Right atrium auricular region (tissue), 2 donors: ENCODE results near the gene BEX1. TPM values are rescaled to one million over a fixed set of nuclear protein-coding genes. Genes with fewer than 3 reads are reported as not detected.
"Not testable (repeated sequence)": the region's sequence is repeated elsewhere in the genome, so short reads cannot be mapped to it uniquely, and the experiment has no call there.

Experiments used
- DNase-seq: peaks from one replicate; pipeline ENCODE4 v3.0.0-alpha.2; 2019; ENCODE audit warnings: low spot score
- H3K27ac ChIP-seq, 2 donors: fragments of 200-600 bp; sonication (generic); 1 replicate in 1 of 2; 2 replicates in 1 of 2; pipeline ENCODE4 v1.5.1; 2016 to 2019
- H3K27me3 ChIP-seq, 2 donors: fragments of 200-600 bp; sonication (generic); one replicate each; pipeline versions ENCODE4 v1.5.1 to v1.6.0; 2017 to 2019
- H3K36me3 ChIP-seq: fragments of 200-600 bp; sonication (generic); one replicate; pipeline ENCODE4 v1.5.1; 2016
- H3K4me1 ChIP-seq, 2 donors: fragments of 200-600 bp; sonication (generic); one replicate each; pipeline versions ENCODE4 v1.5.1 to v1.6.0; 2017 to 2019
- H3K4me3 ChIP-seq, 2 donors: fragments of 200-600 bp; sonication (generic); 1 replicate in 1 of 2; 2 replicates in 1 of 2; pipeline ENCODE4 v1.5.1; 2017 to 2019; ENCODE audit warnings: mild to moderate bottlenecking in 1 of 2, moderate library complexity in 1 of 2
- H3K9me3 ChIP-seq, 2 donors: fragments of 200-600 bp; sonication (generic); one replicate each; pipeline ENCODE4 v1.5.1; 2019
- total RNA-seq, 2 donors: library from RNA; depleted of rRNA; stranded (reverse); fragments of >200 nt; gene quantifications; one replicate each; pipeline ENCODE4 v1.1.0, GENCODE V29; 2016
- TF ChIP-seq, protein P1 (sequence below), 2 donors: fragments of 200-600 bp; sonication (generic); IDR thresholded peaks; one replicate each; pipeline ENCODE4 v1.5.1; 2019; ENCODE audit warnings: antibody characterized with exemption in 2 of 2

The BEX1 gene
- total RNA-seq: 10 to 100 TPM in 1 of 2 donors, 1 to 10 TPM in 1; 5.9 to 49.2 TPM

DNA sequence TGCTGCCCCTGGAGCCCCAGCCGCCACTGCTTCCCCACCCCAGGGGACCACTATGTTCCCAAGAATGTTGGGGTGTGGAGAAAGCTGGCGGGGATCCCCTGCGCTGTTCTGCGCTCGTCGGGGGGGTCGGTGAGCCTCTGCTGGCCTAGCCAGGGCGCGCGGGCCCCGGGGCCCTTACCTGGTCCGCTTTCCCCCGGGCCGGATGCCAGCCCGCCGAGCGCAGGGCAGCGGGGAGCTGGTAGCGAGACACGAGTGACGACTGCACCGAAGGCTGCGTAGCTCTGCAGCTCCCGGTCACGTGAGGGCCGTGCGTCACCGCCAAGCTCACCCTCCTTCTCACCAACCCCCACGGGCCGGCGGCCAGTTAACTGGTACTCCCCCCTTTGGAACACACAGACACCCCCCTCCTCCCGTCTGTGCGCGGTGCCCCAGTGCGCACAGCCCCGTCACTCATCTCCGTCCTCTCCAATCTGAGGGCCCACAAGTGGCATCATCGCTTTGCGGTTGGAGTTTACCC, at the start of gene BEX1:
Gene BEX1, minus strand, starts transcription at position 254 of the 517 bp plus-strand sequence. CDS start 897 bp downstream, outside the sequence.
- TF ChIP-seq, protein P1, sequence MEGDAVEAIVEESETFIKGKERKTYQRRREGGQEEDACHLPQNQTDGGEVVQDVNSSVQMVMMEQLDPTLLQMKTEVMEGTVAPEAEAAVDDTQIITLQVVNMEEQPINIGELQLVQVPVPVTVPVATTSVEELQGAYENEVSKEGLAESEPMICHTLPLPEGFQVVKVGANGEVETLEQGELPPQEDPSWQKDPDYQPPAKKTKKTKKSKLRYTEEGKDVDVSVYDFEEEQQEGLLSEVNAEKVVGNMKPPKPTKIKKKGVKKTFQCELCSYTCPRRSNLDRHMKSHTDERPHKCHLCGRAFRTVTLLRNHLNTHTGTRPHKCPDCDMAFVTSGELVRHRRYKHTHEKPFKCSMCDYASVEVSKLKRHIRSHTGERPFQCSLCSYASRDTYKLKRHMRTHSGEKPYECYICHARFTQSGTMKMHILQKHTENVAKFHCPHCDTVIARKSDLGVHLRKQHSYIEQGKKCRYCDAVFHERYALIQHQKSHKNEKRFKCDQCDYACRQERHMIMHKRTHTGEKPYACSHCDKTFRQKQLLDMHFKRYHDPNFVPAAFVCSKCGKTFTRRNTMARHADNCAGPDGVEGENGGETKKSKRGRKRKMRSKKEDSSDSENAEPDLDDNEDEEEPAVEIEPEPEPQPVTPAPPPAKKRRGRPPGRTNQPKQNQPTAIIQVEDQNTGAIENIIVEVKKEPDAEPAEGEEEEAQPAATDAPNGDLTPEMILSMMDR (IDR thresholded peaks at IDR 0.05): no peak
- H3K4me3 ChIP-seq: peak within 1 kb of the TSS; percentile 16 to 40
- peaks cover 0 to 6% of the 10 kb centered on the region in 2 donors for H3K27me3 ChIP-seq
- no peaks in the 10 kb centered on the region for H3K4me1 ChIP-seq
- no peak within 1 kb of the TSS for H3K27ac ChIP-seq
- no peaks in the 10 kb centered on the region for H3K36me3 ChIP-seq
- H3K9me3 ChIP-seq: no peaks in the 10 kb centered on the region
- no peak for DNase-seq

DNA sequence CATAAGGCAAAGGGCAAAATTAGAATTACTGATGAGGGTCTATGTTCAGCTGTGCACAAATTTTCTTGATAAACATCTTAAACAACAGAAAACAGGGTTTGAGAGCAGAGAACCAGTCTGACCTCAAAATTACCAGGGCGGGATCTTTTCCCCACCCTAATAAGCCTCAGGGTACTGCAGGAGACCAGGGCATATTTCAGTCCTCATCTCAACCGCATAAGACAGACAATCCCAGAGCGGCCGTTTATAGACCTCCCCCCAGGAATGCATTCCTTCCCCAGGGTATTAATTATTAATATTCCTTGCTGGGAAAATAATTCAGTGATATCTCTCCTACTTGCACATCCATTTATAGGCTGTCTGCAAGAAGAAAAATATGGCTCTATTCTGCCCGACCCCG, 45.5 kb upstream of the BEX1 start:
- H3K9me3 ChIP-seq: peaks cover 0 to 16% of the 10 kb centered on the region in 2 donors
- not testable (repeated sequence) for H3K36me3 ChIP-seq, H3K27ac ChIP-seq, H3K27me3 ChIP-seq, H3K4me3 ChIP-seq, DNase-seq, H3K4me1 ChIP-seq

DNA sequence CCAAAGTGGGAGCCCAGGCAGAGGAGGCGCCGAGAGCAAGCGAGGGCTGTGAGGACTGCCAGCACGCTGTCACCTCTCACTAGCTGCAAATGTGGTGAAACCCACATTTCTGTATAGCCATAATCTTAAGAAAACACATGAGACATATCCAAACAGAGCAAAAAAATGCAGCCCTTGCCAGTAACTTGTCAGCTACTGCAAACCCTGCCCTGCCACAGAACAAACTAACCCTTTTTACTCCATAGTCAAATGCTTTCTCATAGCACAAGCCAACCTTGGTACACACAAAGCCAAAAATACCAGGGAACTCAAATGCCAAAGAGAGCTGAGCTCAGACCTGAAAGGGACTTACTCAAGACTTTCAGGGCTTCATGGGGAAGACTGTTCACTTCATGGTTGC, 43.9 kb upstream of the BEX1 start:
- H3K4me3 ChIP-seq: no peak overlapping the region
- no peaks in the 10 kb centered on the region for H3K36me3 ChIP-seq
- H3K27ac ChIP-seq: no peak overlapping the region
- H3K27me3 ChIP-seq: no peaks in the 10 kb centered on the region
- H3K9me3 ChIP-seq: peaks cover 0 to 16% of the 10 kb centered on the region in 2 donors
- DNase-seq: no peak
- no peaks in the 10 kb centered on the region for H3K4me1 ChIP-seq
- TF ChIP-seq, protein P1 (IDR thresholded peaks at IDR 0.05): no peak

DNA sequence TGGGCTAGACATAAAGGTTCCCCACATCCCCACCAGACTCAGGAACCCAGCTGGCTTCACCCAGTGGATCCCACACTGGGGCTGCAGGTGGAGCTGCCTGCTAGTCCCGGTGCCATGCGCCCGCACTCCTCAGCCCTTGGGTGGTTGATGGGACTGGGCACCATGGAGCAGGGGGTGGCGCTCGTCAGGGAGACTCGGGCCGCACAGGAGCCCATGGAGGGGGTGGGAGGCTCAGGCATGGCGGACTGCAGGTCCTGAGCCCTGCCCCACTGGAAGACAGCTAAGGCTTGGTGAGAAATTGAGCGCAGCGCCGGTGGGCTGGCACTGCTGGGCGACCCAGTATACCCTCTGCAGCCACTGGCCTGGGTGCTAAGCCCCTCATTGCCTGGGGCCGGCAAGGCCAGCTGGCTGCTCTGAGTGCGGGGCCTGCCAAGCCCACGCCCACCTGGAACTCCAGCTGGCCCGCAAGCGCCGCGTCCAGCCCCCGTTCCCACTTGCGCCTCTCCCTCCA, 43.3 kb upstream of the BEX1 start:
- H3K27ac ChIP-seq, DNase-seq: not testable (repeated sequence)
- peaks cover 0 to 16% of the 10 kb centered on the region in 2 donors for H3K9me3 ChIP-seq

DNA sequence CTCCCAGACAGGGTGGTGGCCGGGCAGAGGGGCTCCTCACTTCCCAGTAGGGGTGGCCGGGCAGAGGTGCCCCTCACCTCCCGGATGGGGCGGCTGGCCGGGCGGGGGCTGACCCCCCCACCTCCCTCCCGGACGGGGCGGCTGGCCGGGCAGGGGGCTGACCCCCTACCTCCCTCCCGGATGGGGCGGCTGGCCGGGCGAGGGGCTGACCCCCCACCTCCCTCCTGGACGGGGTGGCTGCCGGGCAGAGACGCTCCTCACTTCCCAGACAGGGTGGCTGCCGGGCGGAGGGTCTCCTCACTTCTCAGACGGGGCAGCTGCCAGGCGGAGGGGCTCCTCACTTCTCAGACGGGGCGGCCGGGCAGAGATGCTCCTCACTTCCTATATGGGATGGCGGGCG, 40.4 kb upstream of the BEX1 start:
- H3K27me3 ChIP-seq, DNase-seq, H3K27ac ChIP-seq, H3K36me3 ChIP-seq, H3K4me1 ChIP-seq, H3K4me3 ChIP-seq, H3K9me3 ChIP-seq: not testable (repeated sequence)

More for the DNA sequence above, 43.3 kb upstream of the BEX1 start:
- H3K4me3 ChIP-seq, H3K4me1 ChIP-seq, H3K36me3 ChIP-seq, H3K27me3 ChIP-seq: not testable (repeated sequence)

DNA sequence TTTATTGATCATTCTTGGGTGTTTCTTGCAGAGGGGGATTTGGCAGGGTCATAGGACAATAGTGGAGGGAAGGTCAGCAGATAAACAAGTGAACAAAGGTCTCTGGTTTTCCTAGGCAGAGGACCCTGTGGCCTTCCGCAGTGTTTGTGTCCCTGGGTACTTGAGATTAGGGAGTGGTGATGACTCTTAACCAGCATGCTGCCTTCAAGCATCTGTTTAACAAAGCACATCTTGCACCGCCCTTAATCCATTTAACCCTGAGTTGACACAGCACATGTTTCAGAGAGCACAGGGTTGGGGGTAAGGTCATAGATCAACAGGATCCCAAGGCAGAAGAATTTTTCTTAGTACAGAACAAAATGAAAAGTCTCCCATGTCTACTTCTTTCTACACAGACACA, 39.9 kb upstream of the BEX1 start:
- H3K27ac ChIP-seq, H3K4me3 ChIP-seq, H3K9me3 ChIP-seq, DNase-seq, H3K36me3 ChIP-seq, H3K27me3 ChIP-seq, H3K4me1 ChIP-seq: not testable (repeated sequence)

DNA sequence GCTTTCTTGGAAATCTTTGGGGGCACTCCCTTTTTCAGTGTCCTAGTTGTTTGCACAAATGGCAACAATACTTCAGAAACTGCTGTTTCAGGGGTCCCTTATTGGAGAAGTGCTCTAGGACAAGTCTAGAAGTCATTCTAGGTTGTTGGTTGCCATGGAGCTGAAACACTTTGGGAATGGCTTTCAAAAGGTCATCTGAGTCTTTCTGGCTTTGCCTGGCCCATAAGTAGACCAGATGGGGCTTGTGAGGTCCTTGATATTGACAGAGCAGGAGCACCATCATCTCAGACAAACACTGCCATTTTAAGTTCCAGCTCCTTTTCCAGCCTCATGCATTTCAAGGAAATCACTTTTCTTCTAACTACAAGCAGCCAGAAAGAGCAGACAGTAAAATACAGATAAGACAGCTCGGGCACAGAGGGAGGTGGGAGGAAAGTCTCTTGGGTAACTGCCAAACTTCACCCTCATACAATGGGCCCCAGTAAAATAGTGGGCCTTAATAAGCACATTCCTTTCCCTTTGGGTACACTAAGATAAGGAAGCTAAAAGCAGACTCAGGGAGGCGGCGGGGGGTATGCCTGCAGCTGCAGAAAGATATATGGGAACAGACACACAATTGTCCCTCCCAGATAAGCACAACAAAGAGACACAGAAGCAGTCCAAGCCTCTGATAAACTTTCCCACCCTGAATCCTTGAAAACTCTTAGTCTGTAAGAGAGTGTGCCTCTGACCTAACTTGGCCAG, 37.5 kb upstream of the BEX1 start:
- Histone ChIP-seq H3K4me1 (peaks cover 0 to 4% of the 10 kb centered on the region in 2 donors), H3K9me3 (no peaks in the 10 kb centered on the region), H3K27me3 (no peaks in the 10 kb centered on the region), H3K36me3 (no peaks in the 10 kb centered on the region), H3K27ac (no peak overlapping the region), H3K4me3 (no peak overlapping the region)
- DNase-seq: peak; percentile 48
- TF ChIP-seq, protein P1 (IDR thresholded peaks at IDR 0.05): no peak

DNA sequence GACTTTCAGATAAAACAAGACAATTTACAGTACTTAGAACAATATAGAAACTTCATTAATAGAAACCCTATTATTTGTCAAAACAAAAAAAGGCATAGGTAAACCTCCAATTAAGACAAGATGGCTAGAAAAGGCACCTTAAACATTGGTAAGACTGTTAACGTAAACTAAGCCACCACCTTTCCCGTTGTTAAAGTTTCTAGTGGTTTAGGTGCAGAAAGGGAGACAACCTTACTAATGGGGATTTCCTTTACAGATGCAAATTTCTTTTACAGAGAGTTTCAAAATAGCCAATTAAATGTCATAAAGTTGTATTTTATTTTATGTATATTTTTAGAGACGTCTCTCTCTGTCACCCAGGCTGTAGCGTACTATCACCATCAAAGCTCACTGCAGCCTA, 36.5 kb upstream of the BEX1 start:
- no peaks in the 10 kb centered on the region for H3K36me3 ChIP-seq
- H3K27me3 ChIP-seq: no peaks in the 10 kb centered on the region
- peaks cover 0 to 4% of the 10 kb centered on the region in 2 donors for H3K4me1 ChIP-seq
- H3K27ac ChIP-seq: no peak overlapping the region
- TF ChIP-seq, protein P1 (IDR thresholded peaks at IDR 0.05): no peak
- no peak overlapping the region for H3K4me3 ChIP-seq
- no peaks in the 10 kb centered on the region for H3K9me3 ChIP-seq
- no peak for DNase-seq
